NCI-H2081 (cell line): ENCODE measurements around the gene FIZ1.

ENCODE experiments used
- DNase-seq, 2 experiments: peaks; one replicate each; lab custom pipeline; 2025; lab: John Stamatoyannopoulos, UW

The FIZ1 gene

GRCh38 chr19:55599468-55599841 lies at the start of gene FIZ1:
Gene FIZ1, minus strand, starts transcription at chr19:55599517. Its CDS starts 1,652 bp downstream, at chr19:55597865.
- peak; percentile 97 to 99 for DNase-seq

GRCh38 chr19:55648585-55649267 lies 49.4 kb upstream of the FIZ1 start:
- no peak for DNase-seq

GRCh38 chr19:55647732-55648584 lies 48.6 kb upstream of the FIZ1 start, which contains the start of gene CCDC106:
Gene CCDC106, plus strand, starts transcription at chr19:55648212. Its CDS starts 835 bp downstream, at chr19:55649047.
- DNase-seq, result peak; percentile 70 to 83

GRCh38 chr19:55646889-55647731 lies 47.8 kb upstream of the FIZ1 start:
- DNase-seq, result peak in 1 of 2 experiments; percentile 52

- no peak for DNase-seq
Measured at GRCh38 chr19:55645512-55645881, 46.2 kb upstream of the FIZ1 start.

- DNase-seq, result no peak
Measured at GRCh38 chr19:55644842-55645511, 45.7 kb upstream of the FIZ1 start.

- DNase-seq, result no peak
Measured at GRCh38 chr19:55644191-55644833, 45.0 kb upstream of the FIZ1 start.

- DNase-seq, result no peak
Measured at GRCh38 chr19:55643887-55644176, 44.5 kb upstream of the FIZ1 start.

- peak; percentile 53 to 78 for DNase-seq
Measured at GRCh38 chr19:55643003-55643886, 43.9 kb upstream of the FIZ1 start, which contains the start of gene ZNF581. Gene ZNF581, plus strand, starts transcription at chr19:55643649. Its CDS starts 923 bp downstream, at chr19:55644572.

GRCh38 chr19:55642153-55643002 lies 43.1 kb upstream of the FIZ1 start:
- DNase-seq, result peak in 1 of 2 experiments; percentile 53

- DNase-seq, result peak in 1 of 2 experiments; percentile 61
Measured at GRCh38 chr19:55641426-55642152, 42.3 kb upstream of the FIZ1 start.

GRCh38 chr19:55640577-55641425 lies 41.5 kb upstream of the FIZ1 start, which contains the start of gene ZNF580:
Gene ZNF580, plus strand, starts transcription at chr19:55641002. Its CDS starts 1,507 bp downstream, at chr19:55642509.
- DNase-seq, result peak; percentile 64 to 81

GRCh38 chr19:55640043-55640576 lies 40.8 kb upstream of the FIZ1 start:
- DNase-seq, result peak; percentile 37 to 64

- peak in 1 of 2 experiments; percentile 18 for DNase-seq
Measured at GRCh38 chr19:55638864-55639359, 39.6 kb upstream of the FIZ1 start.

GRCh38 chr19:55637534-55637933 lies 38.2 kb upstream of the FIZ1 start:
- no peak for DNase-seq

- DNase-seq, result no peak
Measured at GRCh38 chr19:55636723-55637122, 37.4 kb upstream of the FIZ1 start.
